Measurements from ENCODE around the gene ARSB. TPM values are rescaled to one million over a fixed set of nuclear protein-coding genes. Genes with fewer than 3 reads are reported as not detected.

The ARSB gene
- total and polyA plus RNA-seq, 9 of the 15 experiments (the other 6 are each of a cell fraction or from before 2014, with no cell fraction given) = 0.52 to 4.6 (median 2.4) TPM

GRCh38 chr5:78903353-78903752 lies 81.8 kb downstream of the ARSB start (continued):
- no peak for TF ChIP-seq ZBTB8A (IDR thresholded peaks at IDR 0.05; ENCODE audit: partially characterized antibody)

DNA sequence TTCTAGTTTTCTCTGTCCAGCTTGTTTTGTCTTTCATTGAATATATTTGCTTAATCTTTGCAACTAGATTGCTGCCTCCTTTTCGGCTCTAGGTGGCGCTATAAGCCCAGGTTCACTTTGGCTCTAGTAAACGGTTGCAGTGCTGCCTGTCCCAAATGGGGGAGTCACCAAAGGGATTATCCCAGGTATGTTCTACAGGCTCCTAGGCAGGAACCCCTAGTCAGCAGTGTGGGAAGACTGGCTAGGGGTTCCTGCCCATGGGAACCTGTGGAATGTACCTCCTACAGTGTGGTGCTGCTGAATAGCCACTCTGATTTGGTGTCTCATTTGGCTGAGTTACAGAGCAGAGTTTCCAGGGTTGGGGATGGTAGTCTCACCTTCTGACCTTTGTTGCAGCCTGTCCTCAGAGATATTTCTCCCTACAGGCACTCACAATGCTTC lies 85.2 kb downstream of the ARSB start:
- Histone ChIP-seq H3K27ac (ENCODE audit: extremely low read depth, low read depth, low read length) (no peak overlapping the region), H4K20me1 (replicated peaks; ENCODE audit: control insufficient read depth, insufficient read depth, low read length) (no peaks in the 10 kb centered on the region), H3K9me1 (ENCODE audit: control insufficient read depth, insufficient read depth, low read length) (no peaks in the 10 kb centered on the region), H3K9me3 (replicated peaks; ENCODE audit: control insufficient read depth, insufficient read depth, low read depth, low read length) (no peaks in the 10 kb centered on the region), H3K36me3 (ENCODE audit: control insufficient read depth, insufficient read depth, low read length) (no peaks in the 10 kb centered on the region), H3K4me3 (no peak overlapping the region), H3K79me2 (ENCODE audit: control insufficient read depth, insufficient read depth, low read length) (no peaks in the 10 kb centered on the region), H3K9ac (ENCODE audit: insufficient read depth in 1 of 2, low read depth in 2 of 2, low read length in 2 of 2) (no peak overlapping the region), H3K27me3 (ENCODE audit: control insufficient read depth in 2 of 2, insufficient read depth in 2 of 2, low read length in 2 of 2) (peaks cover 0 to 4% of the 10 kb centered on the region in 2 experiments; a peak in 2 of 5 replicates), H3K4me1 (replicated peaks in 1 of 2; ENCODE audit: control insufficient read depth in 2 of 2, insufficient read depth in 2 of 2, low read length in 2 of 2) (no peaks in the 10 kb centered on the region), H3K4me2 (ENCODE audit: insufficient read depth, low read length) (no peak overlapping the region), H2AFZ (ENCODE audit: low read depth, low read length) (no peak overlapping the region)
- ChIA-PET CTCF (ENCODE audit: low intra/inter-chr PET ratio) (interaction anchor here (0.6 to 2.2 kb wide), 6 partner anchors 20 to 362 kb away, joined by 3 to 18 read pairs (median 4); no protein-coding TSS in a partner anchor), POLR2A (interaction anchor here (0.7 to 1.0 kb wide), 3 partner anchors 9 to 66 kb away, joined by 3 to 5 read pairs (median 4); no protein-coding TSS in a partner anchor)
- WGBS (ENCODE audit: insufficient coverage, low coverage, missing lambda C conversion rate) = 0% methylated on average over 3 of the region's 3 CpGs
- intact Hi-C loops (cut with micrococcal nuclease) (loop anchor here (1.0 to 5.0 kb wide), 4 partner anchors 65 to 363 kb away; no protein-coding TSS in a partner anchor), in situ Hi-C loops (cut with MboI) (no loop called here)
- BruUV-seq (replicated peaks) = no TSS peak
- DNase-seq (ENCODE audit: extremely low read depth in 1 of 4, low spot score in 3 of 4) = peak; percentile 55 to 74 (median 62)
- FAIRE-seq = peak; percentile 84
- peak; percentile 86 for ATAC-seq
- TF ChIP-seq, protein P1, sequence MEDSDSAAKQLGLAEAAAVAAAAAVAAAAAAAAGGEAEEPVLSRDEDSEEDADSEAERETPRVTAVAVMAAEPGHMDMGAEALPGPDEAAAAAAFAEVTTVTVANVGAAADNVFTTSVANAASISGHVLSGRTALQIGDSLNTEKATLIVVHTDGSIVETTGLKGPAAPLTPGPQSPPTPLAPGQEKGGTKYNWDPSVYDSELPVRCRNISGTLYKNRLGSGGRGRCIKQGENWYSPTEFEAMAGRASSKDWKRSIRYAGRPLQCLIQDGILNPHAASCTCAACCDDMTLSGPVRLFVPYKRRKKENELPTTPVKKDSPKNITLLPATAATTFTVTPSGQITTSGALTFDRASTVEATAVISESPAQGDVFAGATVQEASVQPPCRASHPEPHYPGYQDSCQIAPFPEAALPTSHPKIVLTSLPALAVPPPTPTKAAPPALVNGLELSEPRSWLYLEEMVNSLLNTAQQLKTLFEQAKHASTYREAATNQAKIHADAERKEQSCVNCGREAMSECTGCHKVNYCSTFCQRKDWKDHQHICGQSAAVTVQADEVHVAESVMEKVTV (CRISPR knock-in tag; IDR thresholded peaks at IDR 0.05) = 0 out of 2 replicates have a peak, but pooled peaks have one; percentile 34
- TF ChIP-seq POLR2AphosphoS2 (IDR thresholded peaks at IDR 0.05; ENCODE audit: low read length) = no peak
- no peak for TF ChIP-seq CUX1 (CRISPR knock-in tag; IDR thresholded peaks at IDR 0.05)
- peak; percentile 66 for TF ChIP-seq SMC3 (conservative IDR thresholded peaks at IDR 0.05; ENCODE audit: insufficient read depth, low read depth, low read length)
- TF ChIP-seq RAD21 (CRISPR knock-in tag; conservative IDR thresholded peaks at IDR 0.05 in 1 of 2, IDR thresholded peaks at IDR 0.05 in 1 of 2) = peak; percentile 71 to 90
- no peak for TF ChIP-seq NCOA4 (IDR thresholded peaks at IDR 0.05; ENCODE audit: partially characterized antibody)
- TF ChIP-seq, protein P2, sequence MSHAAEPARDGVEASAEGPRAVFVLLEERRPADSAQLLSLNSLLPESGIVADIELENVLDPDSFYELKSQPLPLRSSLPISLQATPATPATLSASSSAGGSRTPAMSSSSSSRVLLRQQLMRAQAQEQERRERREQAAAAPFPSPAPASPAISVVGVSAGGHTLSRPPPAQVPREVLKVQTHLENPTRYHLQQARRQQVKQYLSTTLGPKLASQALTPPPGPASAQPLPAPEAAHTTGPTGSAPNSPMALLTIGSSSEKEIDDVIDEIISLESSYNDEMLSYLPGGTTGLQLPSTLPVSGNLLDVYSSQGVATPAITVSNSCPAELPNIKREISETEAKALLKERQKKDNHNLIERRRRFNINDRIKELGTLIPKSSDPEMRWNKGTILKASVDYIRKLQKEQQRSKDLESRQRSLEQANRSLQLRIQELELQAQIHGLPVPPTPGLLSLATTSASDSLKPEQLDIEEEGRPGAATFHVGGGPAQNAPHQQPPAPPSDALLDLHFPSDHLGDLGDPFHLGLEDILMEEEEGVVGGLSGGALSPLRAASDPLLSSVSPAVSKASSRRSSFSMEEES (CRISPR knock-in tag; IDR thresholded peaks at IDR 0.05) = no peak

Measured in K562 (cell line).